Right kidney (tissue), 1 donor: Measurements from ENCODE around the gene FGD6.
"Not testable (repeated sequence)": the region's sequence is repeated elsewhere in the genome, so short reads cannot be mapped to it uniquely, and the experiment has no call there.

Experiments
- DNase-seq: peaks from one replicate; pipeline ENCODE4 v3.0.0-alpha.2; 2016

FGD6 gene

DNA sequence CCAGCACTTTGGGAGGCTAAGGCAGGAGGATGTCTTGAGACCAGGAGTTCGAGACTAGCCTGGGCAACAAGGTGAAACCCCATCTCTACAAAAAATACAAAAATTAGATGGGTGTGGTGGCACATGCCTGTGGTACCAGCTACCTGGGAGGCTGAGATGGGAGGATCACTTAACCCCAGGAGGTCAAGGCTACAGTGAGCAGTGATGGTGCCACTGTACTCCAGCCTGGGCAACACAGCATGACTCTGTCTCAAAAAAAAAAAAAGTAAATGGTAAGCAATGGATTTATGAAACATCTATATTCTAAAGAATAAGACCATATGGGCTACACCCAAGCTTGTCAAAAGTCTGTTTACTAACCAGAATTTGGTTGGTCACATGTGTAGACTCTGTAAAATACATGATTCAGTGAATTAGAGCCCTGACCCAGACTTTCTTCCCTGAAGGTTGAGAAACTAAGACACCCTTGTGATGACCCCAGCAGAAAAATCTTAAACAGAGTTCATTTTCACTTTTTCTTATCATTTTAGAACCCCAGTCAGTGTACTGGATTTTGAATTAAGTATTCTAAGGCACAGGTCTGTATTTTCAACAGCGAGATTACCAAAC, 12.1 kb downstream of the FGD6 start:
- DNase-seq = no peak

GRCh38 chr12:95204141-95204866, 13.0 kb downstream of the FGD6 start:
- DNase-seq = no peak

GRCh38 chr12:95203487-95204030, 13.7 kb downstream of the FGD6 start:
- no peak for DNase-seq

- peak; percentile 11 for DNase-seq
Observed at GRCh38 chr12:95202691-95203486, 14.4 kb downstream of the FGD6 start.

DNA sequence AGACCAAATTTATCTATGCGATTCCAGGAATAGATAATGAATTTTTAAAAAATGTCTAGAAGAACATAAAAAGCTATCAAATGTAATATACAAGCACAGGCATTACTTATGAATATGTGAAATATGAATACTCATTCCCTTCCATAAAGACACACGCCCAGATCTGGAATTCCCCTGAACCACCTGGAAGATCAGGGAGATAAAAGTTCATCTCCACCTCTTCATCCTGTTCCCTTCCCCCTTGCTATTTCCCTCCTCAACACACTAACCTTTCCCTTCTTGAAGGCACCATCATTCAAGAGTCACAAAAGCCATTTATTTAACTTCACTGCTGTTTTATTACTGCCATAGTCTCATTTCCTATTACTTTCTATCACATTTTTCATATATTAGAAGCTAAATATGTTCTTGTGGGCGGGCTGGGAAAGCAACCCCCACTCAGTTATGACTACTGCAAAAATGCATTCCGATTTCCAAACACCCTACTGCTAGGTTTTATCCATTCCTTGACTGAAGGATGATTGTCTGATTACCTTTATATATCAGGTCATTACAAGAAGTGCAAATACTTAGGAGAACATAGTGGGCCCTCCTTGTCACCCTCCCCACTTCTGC, 16.1 kb downstream of the FGD6 start:
- no peak for DNase-seq

DNA sequence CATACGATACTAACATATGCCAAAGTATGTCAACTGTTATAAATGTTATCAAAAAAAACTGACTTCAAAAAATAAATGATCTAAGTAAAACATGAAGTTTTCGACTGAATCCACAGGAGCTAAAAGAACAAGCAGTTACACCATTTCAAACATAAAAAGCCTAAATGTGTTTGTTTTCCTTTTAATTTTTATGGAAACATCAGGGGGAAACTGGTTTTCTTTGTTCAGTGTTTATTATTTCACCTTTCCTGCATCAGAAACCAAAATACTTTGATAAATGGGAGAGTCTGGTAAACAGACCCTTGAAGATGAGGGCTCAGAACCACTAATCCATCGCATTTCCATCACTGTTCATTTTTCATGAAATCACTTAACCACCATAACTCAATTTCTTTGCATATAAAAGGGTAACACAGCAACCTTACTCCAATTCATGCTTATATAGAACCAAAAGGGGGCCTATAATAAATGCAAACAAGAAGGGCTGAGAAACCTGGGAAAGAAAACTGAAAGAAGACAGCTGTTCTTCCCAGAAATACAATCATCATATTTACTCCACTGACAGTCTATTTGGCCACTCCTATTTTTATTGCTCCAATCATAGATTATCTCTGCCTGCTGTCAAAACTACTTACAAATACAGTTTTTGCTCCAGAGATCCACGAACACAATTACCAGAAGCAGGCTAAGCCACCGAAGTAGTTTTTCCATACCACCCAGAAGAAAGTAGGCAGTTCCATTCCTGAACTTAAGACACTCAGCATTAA, 17.0 kb downstream of the FGD6 start:
- DNase-seq = no peak

- DNase-seq = no peak
Observed at GRCh38 chr12:95198914-95199313, 18.4 kb downstream of the FGD6 start.

- DNase-seq = no peak
Observed at GRCh38 chr12:95197636-95198035, 19.6 kb downstream of the FGD6 start.

DNA sequence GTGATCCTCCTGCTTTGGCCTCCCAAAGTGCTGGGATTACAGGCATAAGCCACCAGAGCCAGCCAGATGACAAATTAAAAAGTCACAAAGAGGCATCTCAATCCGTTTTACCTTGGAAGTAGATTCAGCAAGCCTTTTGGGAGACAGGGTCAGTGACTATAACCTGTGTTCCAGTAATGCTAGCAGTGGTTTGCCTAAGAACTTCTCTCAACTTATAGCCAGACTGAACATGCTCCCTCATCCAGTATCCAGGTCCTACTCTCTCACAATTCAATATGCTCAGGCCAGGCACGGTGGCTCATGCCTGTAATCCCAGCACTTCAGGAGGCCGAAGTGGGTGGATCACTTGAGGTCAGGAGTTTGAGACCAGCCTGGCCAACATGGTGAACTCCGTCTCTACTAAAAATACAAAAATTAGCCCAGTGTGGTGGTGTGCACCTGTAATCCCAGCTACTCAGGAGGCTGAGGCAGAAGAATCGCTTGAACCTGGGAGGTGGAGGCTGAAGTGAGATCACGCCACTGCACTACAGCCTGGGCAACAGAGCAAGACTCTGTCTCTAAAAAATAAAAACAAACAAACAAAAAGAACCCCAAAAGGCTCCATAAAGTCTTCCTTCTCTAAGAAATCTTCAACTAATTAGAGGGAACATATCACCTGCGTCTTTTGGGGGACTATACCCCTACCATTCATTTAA, 20.2 kb downstream of the FGD6 start:
- not testable (repeated sequence) for DNase-seq

- no peak for DNase-seq
Observed at GRCh38 chr12:95195122-95195521, 22.1 kb downstream of the FGD6 start.

GRCh38 chr12:95193139-95193538, 24.1 kb downstream of the FGD6 start:
- no peak for DNase-seq

DNA sequence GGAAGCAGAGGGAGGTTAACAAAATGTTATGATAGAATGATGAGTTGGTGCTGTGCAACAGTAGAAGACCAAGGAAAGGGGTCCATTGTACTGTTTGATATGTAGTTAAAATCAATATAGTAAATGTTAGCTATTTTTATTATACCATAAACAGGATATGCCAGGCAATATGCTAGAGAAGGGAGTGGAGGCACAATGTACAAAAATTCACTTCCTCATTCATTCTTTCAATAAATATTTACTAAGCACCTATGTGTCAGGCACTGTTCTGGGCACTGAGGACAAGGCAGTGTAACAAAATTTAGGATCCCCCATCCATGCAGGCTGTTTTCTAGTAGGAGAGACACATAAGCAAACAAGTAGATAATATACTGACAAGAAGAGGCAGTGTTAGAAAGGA, 25.0 kb downstream of the FGD6 start:
- DNase-seq = no peak

GRCh38 chr12:95191060-95191696, 26.1 kb downstream of the FGD6 start:
- no peak for DNase-seq

- DNase-seq = no peak
Observed at GRCh38 chr12:95187865-95188415, 29.3 kb downstream of the FGD6 start.

- DNase-seq = no peak
Observed at GRCh38 chr12:95185854-95186253, 31.4 kb downstream of the FGD6 start.

DNA sequence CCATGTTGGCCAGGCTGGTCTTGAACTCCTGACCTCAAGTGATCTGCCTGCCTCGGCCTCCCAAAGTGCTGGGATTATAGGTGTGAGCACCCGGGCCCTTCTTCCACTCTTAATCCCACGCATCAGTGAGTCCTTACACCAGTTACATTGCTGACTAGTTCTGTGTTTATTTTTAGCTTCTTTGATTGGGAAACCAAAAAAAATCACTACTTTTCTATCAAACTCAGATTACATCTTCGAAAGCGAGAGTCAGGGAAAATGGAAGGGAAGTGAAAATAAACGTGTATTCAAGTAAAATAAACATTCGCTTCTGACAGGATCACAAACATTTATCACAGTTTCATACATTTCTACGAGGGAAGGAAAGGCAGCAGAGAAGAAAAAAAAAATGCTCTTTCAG, 32.2 kb downstream of the FGD6 start:
- DNase-seq = no peak

GRCh38 chr12:95184121-95184520, 33.1 kb downstream of the FGD6 start:
- DNase-seq = no peak

DNA sequence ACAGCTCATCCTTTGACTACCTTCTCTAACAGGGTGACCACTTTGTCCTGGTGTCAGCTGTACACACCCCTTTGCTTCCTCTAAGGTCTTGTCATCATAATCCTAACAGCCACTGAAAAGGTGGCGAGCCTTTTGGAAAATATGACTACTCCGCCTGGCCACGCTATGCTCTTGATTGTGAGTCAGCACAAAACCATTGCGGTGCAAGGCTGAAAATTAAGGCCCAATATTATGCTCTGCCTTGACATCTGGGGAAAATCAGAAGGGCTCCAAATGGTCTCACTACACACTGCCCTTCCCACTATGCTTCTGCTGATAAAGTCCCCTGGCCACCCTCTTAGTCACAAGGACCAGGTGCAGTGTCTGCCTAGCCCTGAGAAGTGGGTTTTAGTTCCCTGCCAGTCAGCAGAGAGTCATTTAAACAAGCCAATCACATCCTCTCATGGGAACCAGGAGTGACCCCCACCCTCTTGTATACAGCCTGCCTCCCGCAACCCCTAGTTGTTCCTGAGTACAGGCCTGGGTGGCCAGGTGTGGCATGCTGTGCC, 34.3 kb downstream of the FGD6 start:
- no peak for DNase-seq

DNA sequence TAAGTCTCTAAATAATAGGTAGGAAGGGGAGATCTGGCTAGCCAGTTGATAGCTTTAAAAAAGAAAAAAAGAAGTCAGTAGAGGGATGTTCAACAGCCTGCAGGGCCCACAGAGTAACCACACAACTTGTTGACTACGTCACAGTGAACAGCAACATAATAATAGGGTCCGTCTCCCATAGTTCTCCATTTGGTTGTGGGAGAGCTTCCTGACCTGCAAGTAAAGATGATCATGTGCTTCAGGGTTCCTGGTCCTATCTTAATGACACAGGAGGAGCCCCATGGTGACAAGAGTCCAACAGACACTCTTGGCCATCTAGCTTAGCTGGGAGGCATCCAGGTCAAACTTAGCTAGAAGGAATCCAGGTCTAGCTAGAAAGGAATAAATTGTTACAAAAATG, 36.2 kb downstream of the FGD6 start:
- DNase-seq = no peak

DNA sequence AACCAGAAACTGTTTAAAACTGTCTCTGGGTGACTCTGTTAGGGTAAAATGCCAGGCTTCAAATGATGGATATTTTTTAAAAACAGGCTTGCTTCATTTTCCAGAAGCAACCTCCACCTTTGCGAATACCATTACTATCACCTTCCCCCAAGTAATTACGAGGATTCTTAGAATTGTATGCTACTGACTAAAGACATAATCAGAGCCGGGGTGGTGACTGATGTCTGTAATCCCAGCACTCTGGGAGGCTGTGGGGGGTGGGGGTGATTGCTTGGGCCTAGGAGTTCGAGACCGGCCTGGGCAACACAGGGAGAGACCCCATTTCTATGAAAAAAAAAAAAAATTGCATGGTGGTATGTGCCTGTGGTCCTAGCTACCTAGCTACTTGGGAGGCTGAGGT, 38.3 kb downstream of the FGD6 start:
- no peak for DNase-seq
